ENCODE data around the gene AKNAD1.

- TF ChIP-seq GTF2F1 (IDR thresholded peaks at IDR 0.05; ENCODE audit: borderline replicate concordance, low read depth, low read length) (no peak), JUND (IDR thresholded peaks at IDR 0.05; ENCODE audit: low read length) (no peak), HDAC6 (IDR thresholded peaks at IDR 0.05; ENCODE audit: low read depth, low read length) (no peak), GABPA (IDR thresholded peaks at IDR 0.05; ENCODE audit: borderline replicate concordance, insufficient read depth, low read length) (no peak), EP300 (IDR thresholded peaks at IDR 0.05; ENCODE audit: borderline replicate concordance in 1 of 2, low read depth in 2 of 2, low read length in 2 of 2) (no peak), EZH2 (IDR thresholded peaks at IDR 0.05; ENCODE audit: low read depth, low read length, severe bottlenecking) (no peak), POLR2A (IDR thresholded peaks at IDR 0.05; ENCODE audit: control extremely low read depth in 1 of 2, low read depth in 2 of 2, low read length in 2 of 2) (no peak), MAX (IDR thresholded peaks at IDR 0.05) (no peak), CHD2 (IDR thresholded peaks at IDR 0.05; ENCODE audit: low read length) (no peak), ATF3 (IDR thresholded peaks at IDR 0.05; ENCODE audit: insufficient read depth, low read depth, low read length) (no peak), POLR2AphosphoS5 (IDR thresholded peaks at IDR 0.05; ENCODE audit: low read depth, low read length) (no peak), CTCF (IDR thresholded peaks at IDR 0.05; ENCODE audit: control extremely low read depth in 1 of 3, insufficient read depth in 1 of 3, low read depth in 1 of 3, low read length in 3 of 3) (no peak), FOSL1 (IDR thresholded peaks at IDR 0.05; ENCODE audit: insufficient read depth, low read depth, low read length) (no peak), SUZ12 (IDR thresholded peaks at IDR 0.05; ENCODE audit: low read length) (no peak)
Observed at GRCh38 chr1:108862698-108863477, 6.0 kb upstream of the AKNAD1 start.
